K562 (cell line): ENCODE data around the gene SV2C. TPM values are rescaled to one million over a fixed set of nuclear protein-coding genes. Genes with fewer than 3 reads are reported as not detected.

Experiments used
- ASH1L ChIP-seq: fragments of 450-650 bp; IDR thresholded peaks from 2 replicates; pipeline ENCODE4 v1.6.1; 2018; ENCODE audit warnings: borderline replicate concordance, mild to moderate bottlenecking, low read depth; ENCODE audit not compliant: partially characterized antibody
- BRD9 ChIP-seq: fragments of 450-650 bp; IDR thresholded peaks from 2 replicates; pipeline ENCODE4 v1.6.1; 2018; ENCODE audit warnings: low read depth; ENCODE audit not compliant: partially characterized antibody
- CBX8 ChIP-seq: fragments of 200-600 bp; sonication (generic); IDR thresholded peaks from 2 replicates; pipeline ENCODE4 v1.6.1; 2012; ENCODE audit warnings: borderline replicate concordance, mixed run types, low read depth, mild to moderate bottlenecking, moderate library complexity, mixed read lengths, low read length, control low read depth, inconsistent platforms; ENCODE audit not compliant: poor library complexity, severe bottlenecking; ENCODE audit errors: extremely low read depth
- CUX1 ChIP-seq: fragments of 200-800 bp; sonication (Bioruptor generic); IDR thresholded peaks from 2 replicates; pipeline ENCODE4 v1.6.1; 2016; ENCODE audit warnings: missing genetic modification characterization, missing compliant biosample characterization
- DIDO1 ChIP-seq: fragments of 450-650 bp; IDR thresholded peaks from 2 replicates; pipeline ENCODE4 v1.6.1; 2016; ENCODE audit warnings: low read depth, missing biosample characterization, missing genetic modification characterization
- E2F5 ChIP-seq: sonication (generic); formaldehyde crosslinking; IDR thresholded peaks from 2 replicates; pipeline ENCODE4 v1.8.0; 2022; ENCODE audit warnings: mild to moderate bottlenecking, missing genetic modification reagents
- FOXP1 ChIP-seq: sonication (generic); formaldehyde crosslinking; IDR thresholded peaks from 2 replicates; pipeline ENCODE4 v1.8.0; 2022; ENCODE audit warnings: mild to moderate bottlenecking, missing genetic modification reagents
- HMG20B ChIP-seq: fragments of 250-450 bp; sonication (Bioruptor Pico); IDR thresholded peaks from 2 replicates; pipeline ENCODE4 v1.5.0; 2021; ENCODE audit warnings: mild to moderate bottlenecking
- HNRNPK ChIP-seq: fragments of 200-400 bp; formaldehyde crosslinking; IDR thresholded peaks from one replicate; pipeline ENCODE4 v1.6.1; 2018; ENCODE audit warnings: mild to moderate bottlenecking, low read depth, low read length; ENCODE audit not compliant: poor library complexity, severe bottlenecking
- HOXB6 ChIP-seq: fragments of 250-450 bp; sonication (Bioruptor Pico); IDR thresholded peaks from 2 replicates; pipeline ENCODE4 v1.5.1; 2022; ENCODE audit warnings: mild to moderate bottlenecking, borderline replicate concordance
- MYNN ChIP-seq, 2 experiments: sonication (generic); formaldehyde crosslinking in 1 of 2; IDR thresholded peaks; 2 replicates each; pipeline versions ENCODE4 v1.5.0 to v1.6.1; 2016 to 2020; ENCODE audit warnings: antibody characterized with exemption in 1 of 2, missing genetic modification reagents in 1 of 2
- PML ChIP-seq: IDR thresholded peaks from 2 replicates; pipeline ENCODE4 v1.6.1; 2012; ENCODE audit warnings: low read length, inconsistent platforms
- POLR2AphosphoS5 ChIP-seq: IDR thresholded peaks from 2 replicates; pipeline ENCODE4 v1.6.1; 2011; ENCODE audit warnings: mild to moderate bottlenecking, low read depth, low read length, moderate library complexity; ENCODE audit not compliant: control insufficient read depth, insufficient read depth
- RBFOX2 ChIP-seq: fragments of 200-400 bp; formaldehyde crosslinking; IDR thresholded peaks from 2 replicates; pipeline ENCODE4 v1.6.1; 2017; ENCODE audit warnings: low read depth, mild to moderate bottlenecking, low read length, moderate library complexity
- RBM25 ChIP-seq: fragments of 200-400 bp; formaldehyde crosslinking; IDR thresholded peaks from 2 replicates; pipeline ENCODE4 v1.6.1; 2018; ENCODE audit warnings: low read length, low read depth, moderate library complexity; ENCODE audit not compliant: severe bottlenecking
- SOX6 ChIP-seq: fragments of 450-650 bp; IDR thresholded peaks from 2 replicates; pipeline ENCODE4 v1.6.1; 2014; ENCODE audit warnings: mild to moderate bottlenecking
- SUPT5H ChIP-seq: fragments of 450-650 bp; IDR thresholded peaks from 2 replicates; pipeline ENCODE4 v1.6.1; 2016
- U2AF1 ChIP-seq: fragments of 200-400 bp; formaldehyde crosslinking; optimal IDR thresholded peaks from 2 replicates; pipeline ENCODE3; 2017; ENCODE audit warnings: mild to moderate bottlenecking, low read depth, low read length, moderate library complexity
- ZFX ChIP-seq: sonication (generic); formaldehyde crosslinking; IDR thresholded peaks from 2 replicates; pipeline ENCODE4 v1.8.0; 2022; ENCODE audit warnings: mild to moderate bottlenecking, missing genetic modification reagents, moderate library complexity
- ZKSCAN1 ChIP-seq: fragments of 150-350 bp; IDR thresholded peaks from 2 replicates; pipeline ENCODE4 v1.6.1; 2016; ENCODE audit warnings: low read depth, low read length
- ZNF146 ChIP-seq: IDR thresholded peaks from one replicate; pipeline ENCODE4 v1.6.1; 2018; ENCODE audit warnings: missing compliant biosample characterization; ENCODE audit not compliant: unreplicated experiment
- ZNF24 ChIP-seq: fragments of 450-650 bp; IDR thresholded peaks from 2 replicates; pipeline ENCODE4 v1.6.1; 2016
- ZNF561 ChIP-seq: fragments of 450-650 bp; formaldehyde crosslinking; conservative IDR thresholded peaks from 2 replicates; pipeline ENCODE4 v1.4.0; 2020; ENCODE audit warnings: mild to moderate bottlenecking, moderate library complexity
- polyA plus RNA-seq, 8 experiments: library from polyadenylated mRNA; depleted of rRNA in 4 of 8; stranded (reverse) in 5 of 8; unstranded in 3 of 8; fragments of >200 nt; fragmentation: Nextera tagmentation in 2 of 8; fragmentation: Illumina TruSeq in 1 of 8; extraction: Ambion mirVana in 2 of 8; extraction: Trizol in 1 of 8; gene quantifications; 2 replicates each; pipeline versions ENCODE4 v1.2.1 to v1.2.3, GENCODE V29; 2011 to 2014; ENCODE audit warnings: inconsistent platforms in 1 of 8, missing spikeins in 1 of 8
- total RNA-seq, 7 experiments: library from RNA; depleted of rRNA in 6 of 7; stranded (reverse); fragments of >200 nt in 6 of 7; fragmentation: Illumina TruSeq in 2 of 7; extraction: Trizol in 2 of 7; gene quantifications; 2 replicates each; pipeline versions ENCODE4 v1.2.1 to v1.2.3, GENCODE V29; 2011 to 2021; ENCODE audit warnings: low replicate concordance in 1 of 7

Gene SV2C
- total and polyA plus RNA-seq, 9 of the 15 experiments (the other 6 are each of a cell fraction or from before 2014, with no cell fraction given): 0.05 TPM; not detected in 8

GRCh38 chr5:76402886-76403765 lies 319.9 kb downstream of the SV2C start, which contains the start of gene IQGAP2 (continued):
- peak; percentile 54 for TF ChIP-seq HNRNPK
- peak; percentile 87; the same call in 1 of the 2 replicates for TF ChIP-seq FOXP1 (CRISPR knock-in tag)
- TF ChIP-seq DIDO1: no peak
- no peak for TF ChIP-seq HOXB6 (CRISPR knock-in tag)
- peak; percentile 56 for TF ChIP-seq SUPT5H
- no peak for TF ChIP-seq HMG20B (CRISPR knock-in tag)
- peak; percentile 38; the same call in 1 of the 2 replicates for TF ChIP-seq SOX6
- TF ChIP-seq ZKSCAN1: no peak
- TF ChIP-seq PML: peak; percentile 34; the same call in 1 of the 2 replicates
- peak; percentile 91 for TF ChIP-seq ZFX (CRISPR knock-in tag)
- peak; percentile 12; the same call in 1 of the 2 replicates for TF ChIP-seq MYNN (IDR thresholded peaks at IDR 0.05)
- TF ChIP-seq MYNN (CRISPR knock-in tag; IDR thresholded peaks at IDR 0.05): no peak
- 0 out of 2 replicates have a peak, but pooled peaks have one; percentile 40 for TF ChIP-seq ZNF24
- TF ChIP-seq E2F5 (CRISPR knock-in tag): no peak
- peak; percentile 13 for TF ChIP-seq RBM25
- peak; percentile 71 for TF ChIP-seq BRD9
- peak; percentile 91 for TF ChIP-seq RBFOX2
- TF ChIP-seq ZNF561 (CRISPR knock-in tag): no peak
- no peak for TF ChIP-seq CUX1
- peak; percentile 44; the same call in 1 of the 2 replicates for TF ChIP-seq POLR2AphosphoS5
- TF ChIP-seq U2AF1: peak; percentile 54
- TF ChIP-seq CBX8: no peak
- no peak for TF ChIP-seq ASH1L
- TF ChIP-seq ZNF146 (CRISPR knock-in tag): no peak
